IPS-NIHi7 (cell line): ENCODE measurements around the gene WDR4.
"Not testable (repeated sequence)": the region's sequence is repeated elsewhere in the genome, so short reads cannot be mapped to it uniquely, and the experiment has no call there.

ENCODE experiments used
- DNase-seq: peaks from one replicate; pipeline ENCODE4 v3.0.0; 2012; ENCODE audit warnings: mixed read lengths; ENCODE audit errors: extremely low spot score

WDR4 gene

DNA sequence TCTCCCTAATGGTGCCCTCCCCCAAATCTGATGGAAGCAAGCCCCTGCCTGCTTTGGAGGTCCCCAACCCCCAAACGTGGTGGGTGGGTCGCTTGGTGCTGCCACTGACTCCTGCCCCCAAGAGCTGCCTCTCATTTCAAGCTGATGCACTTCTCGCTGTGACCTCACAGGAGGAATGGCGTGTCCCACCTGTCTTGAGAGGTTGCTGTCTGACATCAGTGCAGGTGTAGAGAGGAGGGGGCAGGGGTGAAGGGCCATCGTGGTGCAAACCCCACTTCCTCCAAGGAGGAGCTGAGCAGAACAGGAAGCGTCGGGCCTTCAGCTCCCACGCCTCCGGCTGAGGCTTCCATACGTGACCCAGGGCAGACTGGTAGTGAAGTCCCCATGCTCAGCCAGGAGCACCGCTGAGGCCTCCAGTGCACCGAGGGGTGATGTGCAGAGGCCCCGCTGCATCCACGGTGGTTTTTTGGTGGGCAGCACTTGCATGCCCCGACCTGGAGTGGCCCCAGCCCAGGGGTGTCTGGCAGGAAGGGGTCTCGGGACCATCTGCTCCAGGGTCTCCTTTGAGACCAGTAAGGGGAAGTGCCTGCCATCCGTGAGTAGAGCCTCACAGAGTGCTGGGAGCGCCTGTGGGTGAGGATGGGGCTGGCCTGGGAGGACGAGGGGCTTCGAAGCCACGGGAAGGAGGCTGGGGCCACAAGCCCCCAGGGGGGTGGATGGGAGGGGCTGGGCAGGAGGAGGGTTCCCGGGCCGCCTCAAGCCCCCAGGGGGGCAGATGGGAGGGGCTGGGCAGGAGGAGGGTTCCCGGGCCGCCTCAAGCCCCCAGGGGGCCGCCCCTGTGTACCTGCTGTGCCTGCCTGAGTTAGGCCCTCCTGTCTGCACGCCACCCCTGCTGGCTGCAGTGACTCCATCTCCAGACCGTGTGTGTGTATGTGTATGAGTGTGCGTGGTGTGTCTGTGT, 39.8 kb downstream of the WDR4 start:
- DNase-seq, result no peak

DNA sequence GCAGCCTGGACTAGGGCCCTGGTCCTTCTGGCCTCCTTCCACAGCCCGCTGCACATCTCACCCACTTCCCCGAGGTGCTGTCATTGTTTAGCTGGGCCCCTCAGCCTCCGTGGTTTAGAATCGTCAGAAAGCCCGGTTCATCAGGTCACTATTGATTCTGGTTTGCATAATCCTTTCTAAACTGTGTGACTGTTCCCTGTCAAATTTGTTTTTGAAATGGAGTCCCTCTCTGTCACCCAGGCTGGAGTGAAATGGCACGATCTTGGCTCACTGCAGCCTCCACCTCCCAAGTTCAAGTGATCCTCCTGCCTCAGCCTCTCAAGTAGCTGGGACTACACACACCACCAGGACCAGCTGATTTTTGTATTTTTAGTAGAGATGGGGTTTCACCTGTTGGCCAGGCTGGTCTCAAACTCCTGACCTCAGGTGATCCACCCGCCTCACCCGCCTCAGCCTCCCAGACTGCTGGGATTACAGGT, 41.1 kb downstream of the WDR4 start:
- not testable (repeated sequence) for DNase-seq

DNA sequence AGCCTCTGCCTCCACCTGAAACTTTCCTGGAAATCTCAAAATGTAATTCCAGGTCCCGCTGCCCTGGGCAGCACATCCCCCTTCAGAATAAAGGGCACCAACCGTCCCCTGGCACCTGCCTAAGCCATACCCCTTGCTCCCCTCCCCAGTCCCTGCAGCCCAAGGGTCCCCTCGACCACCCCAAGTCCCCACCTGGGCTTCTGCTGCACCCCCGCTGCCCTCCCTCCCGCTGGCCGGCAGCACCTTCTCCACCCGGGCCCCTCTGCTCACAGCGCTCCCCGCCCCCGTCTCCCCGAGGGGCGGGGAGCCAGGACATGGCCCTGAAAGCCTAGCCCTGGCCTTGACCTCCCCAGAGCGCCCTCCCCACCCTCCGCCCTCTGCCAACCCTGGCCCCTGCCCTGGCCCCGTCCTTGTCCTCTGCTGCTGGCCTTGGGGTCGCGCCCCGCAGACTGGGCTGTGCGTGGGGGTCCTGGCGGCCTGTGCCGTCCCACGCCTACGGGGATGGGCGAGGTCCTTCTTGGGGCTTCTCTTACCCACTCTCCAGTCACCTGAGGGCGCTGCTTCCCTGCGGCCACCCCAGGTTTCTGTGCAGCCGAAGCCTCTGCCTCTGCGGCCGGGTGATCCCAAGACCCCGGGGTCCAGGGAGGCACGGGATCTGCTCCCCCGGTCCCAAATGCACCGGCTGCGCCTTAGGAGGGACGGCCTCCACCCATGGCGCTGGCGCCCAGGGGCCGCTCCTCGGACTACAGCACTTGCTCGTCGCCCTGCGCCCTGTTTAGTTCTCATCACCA, 41.7 kb downstream of the WDR4 start:
- DNase-seq, result peak; percentile 56

DNA sequence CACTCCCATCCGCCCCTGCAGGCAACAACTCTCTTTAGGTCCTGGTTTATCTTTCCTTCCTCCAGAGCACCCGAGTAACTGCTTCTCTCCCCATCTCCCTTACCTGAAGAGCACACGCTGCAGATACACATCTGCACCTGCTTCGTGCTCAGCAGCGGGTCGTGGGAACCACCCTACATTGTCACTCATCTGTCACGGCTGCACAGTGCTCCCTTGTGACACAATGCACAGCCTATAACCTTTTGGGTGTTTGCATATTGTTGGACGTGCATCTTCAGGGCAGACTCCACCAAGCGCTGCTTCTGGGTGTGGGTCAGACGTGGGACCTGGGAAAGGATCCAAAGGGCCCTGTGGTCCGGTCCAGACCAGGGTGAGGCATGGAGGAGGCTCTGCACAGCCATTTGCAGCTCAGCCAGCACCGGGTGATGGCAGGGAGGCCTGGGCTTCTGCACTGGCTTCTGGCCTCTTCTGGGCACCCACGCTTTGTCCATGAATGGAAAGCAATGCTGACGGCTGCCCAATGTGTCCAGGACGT, 42.5 kb downstream of the WDR4 start:
- peak; percentile 28 for DNase-seq

DNA sequence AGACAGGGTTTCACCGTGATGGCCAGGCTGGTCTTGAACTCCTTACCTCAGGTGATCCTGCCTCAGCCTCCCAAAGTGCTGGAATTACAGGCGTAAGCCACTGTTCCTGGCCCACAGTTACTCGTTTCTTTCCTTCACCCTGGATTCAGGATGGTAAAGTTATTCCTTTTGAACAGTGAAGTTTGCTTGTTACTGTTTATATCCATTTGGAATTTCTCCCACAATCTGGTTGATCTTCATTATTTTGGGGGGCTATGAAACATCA, 43.0 kb downstream of the WDR4 start:
- DNase-seq, result no peak

DNA sequence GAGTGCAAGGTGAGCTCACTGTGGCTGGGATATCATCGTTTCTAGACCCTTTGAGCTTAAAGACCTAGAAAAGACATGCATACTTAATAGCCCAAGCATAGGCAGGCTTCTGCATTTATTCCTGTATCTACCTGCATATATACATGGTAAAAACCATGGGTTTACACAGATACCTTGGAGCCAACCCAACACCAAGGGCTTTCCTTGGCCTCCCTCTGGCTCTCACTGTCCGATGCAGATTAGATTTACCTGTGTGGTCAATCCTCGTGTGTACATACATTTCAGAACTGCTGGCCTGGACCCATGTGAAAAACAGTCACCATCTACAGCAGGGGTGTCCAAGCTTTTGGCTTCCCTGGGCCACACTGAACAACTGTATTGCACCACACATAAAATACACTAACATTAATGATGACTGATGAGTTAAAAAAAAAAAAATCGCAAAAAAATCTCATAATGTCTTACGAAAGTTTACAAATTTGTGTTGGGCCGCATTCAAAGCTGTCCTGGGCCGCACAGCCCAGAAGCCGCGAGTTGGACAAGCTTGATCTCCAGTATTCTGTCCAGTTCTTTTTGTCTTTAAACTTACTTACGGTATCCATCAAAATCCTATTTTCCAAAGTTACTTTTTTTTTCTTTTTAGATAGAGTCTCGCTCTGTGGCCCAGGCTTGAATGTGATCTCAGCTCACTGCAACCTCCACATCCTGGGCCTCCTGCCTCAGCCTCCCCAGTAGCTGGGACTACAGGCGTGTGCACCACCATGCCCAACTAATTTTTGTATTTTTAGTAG, 43.5 kb downstream of the WDR4 start:
- no peak for DNase-seq

DNA sequence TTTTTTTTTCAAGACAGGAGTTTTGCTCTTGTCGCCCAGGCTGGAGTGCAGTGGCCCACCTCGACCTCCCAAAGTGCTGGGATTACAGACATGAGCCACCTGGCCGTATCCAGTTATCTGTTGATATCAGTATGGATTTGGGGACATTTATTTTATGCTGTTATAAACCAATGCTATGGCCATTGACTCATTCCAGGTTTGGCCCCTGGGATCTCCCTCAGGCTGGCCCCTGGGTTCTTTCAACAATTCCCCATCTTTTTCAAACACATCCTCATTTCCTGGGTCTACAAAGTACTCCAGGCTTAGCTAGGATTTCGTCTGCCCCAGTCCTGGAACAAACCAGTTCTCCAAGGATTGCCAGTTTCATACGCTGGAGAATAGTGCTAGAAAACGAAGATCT, 44.1 kb downstream of the WDR4 start:
- DNase-seq, result no peak

DNA sequence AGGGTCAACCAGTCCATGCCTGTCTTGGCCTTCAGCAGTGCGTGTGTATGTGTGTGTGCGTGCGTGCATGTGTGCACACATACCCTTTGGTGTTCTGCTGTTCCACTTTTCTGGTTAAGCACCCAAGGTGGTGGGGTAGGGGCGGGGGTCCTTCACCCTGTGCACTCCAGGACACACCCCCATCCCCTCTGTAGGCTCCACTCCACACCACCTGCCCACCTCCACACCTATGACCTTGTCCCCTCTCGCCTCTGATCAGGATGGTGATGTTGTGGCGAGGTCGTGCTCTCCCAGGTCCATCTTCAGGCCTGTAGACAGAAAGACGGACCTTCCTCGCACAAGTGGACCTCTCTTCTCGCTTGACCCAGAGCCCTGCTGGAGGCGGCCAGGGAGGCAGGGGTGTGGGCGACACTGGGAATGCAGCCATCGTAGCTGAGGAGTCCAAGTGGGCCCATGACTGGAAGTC, 44.6 kb downstream of the WDR4 start:
- peak; percentile 8 for DNase-seq

DNA sequence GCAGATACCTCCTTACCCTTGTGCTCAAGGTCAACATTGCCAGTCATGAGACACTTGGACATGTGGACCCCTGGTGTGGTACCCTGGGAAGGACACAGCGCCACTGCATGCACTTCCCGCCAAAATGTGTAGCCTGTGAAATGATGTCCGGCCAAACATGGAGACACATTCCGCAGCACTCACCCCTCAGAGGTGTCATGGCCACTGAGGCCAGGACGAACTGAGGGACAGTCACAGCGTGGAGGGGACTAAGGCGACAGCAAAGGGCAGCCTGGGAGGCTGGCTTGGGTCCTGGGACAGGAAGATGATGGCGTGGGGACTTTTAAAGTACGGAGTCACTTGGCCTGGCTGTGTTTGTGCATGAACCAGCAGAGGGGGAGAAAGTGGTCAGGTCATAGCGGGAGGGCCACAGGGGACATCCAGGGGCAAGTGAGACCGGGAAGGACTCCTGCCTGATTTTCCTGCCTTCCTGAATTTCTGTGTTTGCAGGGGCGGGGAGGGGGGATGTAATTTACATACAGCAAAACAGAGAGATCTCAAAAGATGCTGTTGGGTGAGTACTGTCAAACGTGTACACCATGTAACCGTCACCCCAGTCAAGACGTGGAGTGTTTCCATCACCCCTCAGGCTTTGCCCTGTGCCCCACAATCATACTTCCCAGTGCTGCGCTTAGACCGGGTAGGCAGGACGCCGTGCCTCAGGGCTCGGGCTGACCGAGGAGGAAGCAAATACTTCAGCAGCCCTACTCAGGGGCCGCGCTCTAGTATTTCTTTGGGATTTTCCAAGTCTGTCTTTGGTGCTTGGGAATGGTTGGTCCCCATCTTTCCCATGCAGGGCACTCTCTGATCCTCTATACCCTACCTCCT, 45.2 kb downstream of the WDR4 start:
- DNase-seq, result peak; percentile 15

DNA sequence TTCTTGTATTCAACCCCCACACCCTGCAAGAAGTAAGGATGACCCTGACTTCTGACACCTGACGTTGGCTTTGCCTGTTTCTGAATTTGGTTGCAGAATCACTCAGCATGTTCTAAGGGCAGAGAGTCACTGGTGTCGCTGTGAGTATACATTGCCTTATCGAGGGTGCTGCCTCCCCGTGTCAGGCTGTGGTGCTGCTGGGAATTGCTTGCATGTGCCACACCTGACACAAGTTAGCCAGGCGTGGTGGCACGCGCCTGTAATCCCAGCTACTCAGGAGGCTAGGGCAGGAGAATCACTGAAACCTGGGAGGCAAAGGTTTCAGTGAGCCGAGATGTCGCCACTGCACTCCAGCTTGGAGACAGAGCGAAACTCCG, 45.9 kb downstream of the WDR4 start:
- peak; percentile 53 for DNase-seq

DNA sequence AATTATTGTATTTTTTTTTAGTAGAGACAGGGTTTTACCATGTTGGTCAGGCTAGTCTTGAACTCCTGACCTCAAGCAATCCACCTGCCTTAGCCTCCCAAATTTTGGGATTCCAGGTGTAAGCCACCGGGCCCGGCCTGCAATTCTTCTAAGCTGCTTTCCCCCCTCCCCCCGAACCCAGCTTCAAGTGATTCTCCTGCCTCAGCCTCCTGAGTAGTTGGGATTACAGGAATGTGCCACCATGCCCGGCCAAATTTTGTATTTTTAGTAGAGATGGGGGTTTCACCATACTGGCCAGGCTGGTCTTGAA, 47.1 kb downstream of the WDR4 start:
- not testable (repeated sequence) for DNase-seq

DNA sequence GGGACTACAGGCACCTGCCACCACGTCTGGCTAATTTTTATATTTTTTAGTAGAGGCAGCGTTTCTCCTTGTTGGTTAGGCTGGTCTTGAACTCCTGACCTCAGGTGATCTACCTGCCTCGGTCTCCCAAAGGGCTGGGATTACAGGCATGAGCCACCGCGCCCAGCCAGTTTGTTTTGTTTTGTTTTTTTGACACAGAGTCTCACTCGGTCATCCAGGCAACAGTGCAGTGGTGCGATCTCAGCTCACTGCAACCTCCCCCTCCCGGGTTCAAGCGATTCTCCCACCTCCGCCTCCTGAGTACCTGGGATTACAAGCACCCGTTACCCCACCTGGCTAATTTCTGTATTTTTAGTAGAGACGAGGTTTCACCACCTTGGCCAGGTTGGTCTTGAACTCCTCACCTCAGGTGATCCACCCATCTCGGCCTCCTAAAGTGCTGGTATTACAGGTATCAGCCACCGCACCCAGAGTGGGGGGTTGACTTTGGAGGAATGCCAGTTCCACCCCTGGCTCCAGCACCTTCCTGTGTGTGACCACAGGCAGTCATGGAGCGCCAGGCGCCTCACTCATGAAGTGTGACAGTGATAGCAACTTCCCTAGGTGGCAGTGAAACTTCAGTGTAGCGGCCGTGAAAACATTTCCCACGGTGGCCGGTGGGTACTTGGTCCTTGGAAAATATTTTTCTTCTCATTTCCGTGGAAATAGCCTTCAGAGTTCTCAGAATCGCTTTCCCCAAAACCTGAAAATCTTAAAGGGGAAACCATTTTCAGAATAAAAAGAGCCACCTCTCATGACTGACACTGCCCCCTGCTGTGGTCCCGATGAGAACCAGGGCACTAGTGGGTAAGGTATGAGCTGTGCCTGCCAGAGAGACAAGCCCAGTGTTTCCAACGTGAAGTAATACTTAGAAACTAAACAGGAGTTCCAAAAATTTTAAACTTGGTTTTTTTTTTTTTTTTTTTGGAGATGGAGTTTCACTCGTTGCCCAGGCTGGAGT, 48.6 kb downstream of the WDR4 start:
- DNase-seq, result peak; percentile 8

DNA sequence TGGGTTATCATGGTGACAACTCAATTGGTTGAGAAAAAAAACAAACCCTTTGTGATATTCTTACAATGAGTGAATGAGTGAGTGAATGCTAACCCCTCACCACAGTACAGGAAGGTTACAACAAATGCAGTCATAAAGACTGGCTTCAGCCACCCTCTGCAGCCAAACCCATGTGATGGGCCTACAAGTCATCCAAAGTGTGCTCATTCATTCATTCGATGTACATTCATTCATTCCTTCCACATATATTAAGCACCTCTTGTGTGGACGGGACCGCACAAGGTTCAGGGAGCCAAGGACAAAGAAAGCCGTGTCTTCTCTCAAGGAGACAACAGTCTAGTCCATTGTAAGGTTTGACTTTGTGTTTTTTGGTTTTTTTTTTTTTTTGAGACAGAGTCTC, 49.4 kb downstream of the WDR4 start:
- no peak for DNase-seq

DNA sequence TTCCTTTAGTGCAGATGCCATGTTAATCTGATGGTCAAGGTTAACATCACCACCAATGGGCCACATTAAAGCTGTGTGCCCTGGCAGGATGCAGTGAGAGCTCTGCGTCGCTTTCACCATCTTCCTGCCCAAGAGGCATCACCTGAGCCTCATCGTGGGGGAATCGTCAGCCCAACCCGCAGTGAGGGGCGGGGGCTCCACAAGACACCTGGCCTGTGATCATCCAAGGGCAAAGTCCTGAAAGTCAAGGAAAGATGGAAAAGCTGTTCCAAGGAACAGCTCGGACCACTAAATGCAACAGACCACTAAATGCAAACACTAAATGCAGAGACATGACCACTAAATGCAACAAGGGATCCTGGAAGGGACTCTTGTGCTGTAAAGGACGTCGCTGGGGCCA, 49.9 kb downstream of the WDR4 start:
- DNase-seq, result no peak

DNA sequence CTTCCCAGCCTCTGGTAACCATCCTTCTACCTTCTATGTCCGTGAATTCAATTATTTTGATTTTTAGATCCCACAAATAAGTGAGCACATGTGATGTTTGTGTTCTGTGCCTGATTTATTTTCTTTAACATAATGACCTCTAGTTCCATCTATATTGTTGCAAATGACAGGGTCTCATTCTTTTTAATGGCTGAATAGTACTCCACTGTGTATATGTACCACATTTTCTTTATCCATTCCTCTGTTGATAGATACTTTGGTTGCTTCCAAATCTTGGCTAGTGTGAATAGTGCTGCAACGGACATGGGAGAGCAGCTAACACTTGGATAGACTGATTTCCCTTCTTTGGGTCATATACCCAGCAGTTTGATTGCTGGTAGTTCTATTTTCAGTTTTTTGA, 51.8 kb downstream of the WDR4 start:
- no peak for DNase-seq

DNA sequence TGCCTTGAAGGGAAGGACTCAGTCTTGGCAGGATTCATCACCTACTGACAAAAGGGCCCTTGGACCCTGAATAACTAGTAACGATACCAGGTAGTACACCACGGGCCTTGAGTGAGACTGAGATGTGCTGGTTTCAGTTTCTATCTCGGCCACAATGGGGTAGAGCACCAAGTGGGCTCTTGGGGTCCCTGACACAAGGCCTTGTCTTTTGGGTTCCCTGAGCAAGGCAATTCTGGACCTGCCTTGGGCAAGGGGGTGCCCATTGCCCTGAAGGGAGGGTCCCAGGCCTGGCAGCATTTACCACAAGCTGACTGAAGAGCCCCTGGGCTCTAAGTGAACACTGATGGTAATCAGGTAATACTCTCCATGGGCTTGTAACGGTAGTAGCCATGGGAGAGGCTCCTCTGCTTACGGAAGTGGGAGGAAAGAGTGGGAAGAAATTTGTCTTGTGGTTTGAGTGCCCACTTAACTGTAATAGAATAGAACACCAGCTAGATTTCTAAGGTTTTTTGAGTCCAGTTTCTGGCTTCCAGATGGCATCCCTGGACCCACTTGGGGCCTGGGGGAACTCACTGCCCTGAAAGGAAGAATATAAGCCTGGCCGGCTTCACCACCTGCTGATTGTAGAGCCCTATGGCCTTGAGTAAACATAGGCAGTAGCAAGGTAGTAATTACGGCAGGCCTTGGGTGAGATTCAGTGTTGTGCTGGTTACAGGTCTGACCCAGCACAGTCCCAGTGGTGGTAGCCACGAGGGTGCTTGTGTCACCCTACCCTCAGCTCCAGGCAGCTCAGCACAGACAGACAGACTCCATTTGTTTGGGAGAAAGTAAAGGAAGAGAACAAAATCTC, 58.5 kb downstream of the WDR4 start:
- DNase-seq, result no peak

DNA sequence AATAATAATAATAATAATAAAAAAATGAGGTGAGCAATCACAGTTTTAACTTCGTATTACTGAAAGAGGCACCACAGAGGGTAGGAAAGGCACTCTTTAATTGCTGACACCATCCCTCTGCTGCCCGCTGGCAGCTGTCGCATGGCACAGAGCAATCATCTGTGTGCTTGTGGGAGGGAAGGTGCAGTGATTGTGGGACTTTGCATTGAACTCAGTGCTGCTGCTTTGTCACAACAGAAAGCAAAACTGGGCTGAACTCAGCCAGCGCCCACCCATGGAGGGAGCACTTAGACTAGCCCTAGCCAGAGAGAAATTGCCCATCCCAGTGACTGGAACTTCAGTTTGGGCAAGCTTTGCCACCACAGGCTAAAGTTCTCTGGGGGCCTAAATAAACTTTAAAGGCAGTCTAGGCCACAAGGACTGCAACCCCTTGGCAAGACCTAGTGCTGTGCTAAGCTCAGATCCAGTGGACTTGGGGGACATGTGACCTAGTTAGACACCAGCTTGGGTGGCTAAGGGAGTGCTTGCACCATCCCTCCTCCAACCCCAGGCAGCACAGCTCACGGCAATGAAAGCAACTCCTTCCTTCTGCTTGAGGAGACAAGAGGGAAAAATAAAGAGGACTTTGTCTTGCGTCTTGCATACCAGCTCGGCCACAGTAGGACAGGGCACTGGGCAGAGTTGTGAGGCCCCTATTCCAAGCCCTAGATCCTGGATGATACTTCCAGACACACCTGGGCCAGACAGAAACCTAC, 59.3 kb downstream of the WDR4 start:
- no peak for DNase-seq

DNA sequence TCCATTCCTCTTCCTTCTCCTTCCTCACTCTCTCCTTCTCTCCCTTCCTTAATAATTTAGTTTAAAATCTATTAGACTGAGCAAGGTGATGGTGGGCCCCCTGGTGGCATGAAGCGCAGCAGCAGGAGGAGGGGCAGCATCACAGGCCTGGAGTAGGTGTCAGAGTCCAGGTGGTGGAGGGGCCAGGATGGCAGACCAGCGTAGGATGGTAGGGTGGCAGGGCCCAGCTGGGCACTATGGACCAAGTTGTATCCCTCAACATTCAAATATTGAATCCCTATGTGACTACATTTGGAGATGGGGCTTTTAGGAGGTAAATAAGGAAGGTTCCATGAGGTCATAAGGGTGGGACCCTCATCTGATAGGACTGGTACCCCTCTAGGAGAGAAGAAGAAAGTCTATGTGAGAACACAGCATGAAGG, 61.0 kb downstream of the WDR4 start:
- DNase-seq, result peak; percentile 70
